Measurements from ENCODE around the gene HNRNPH1.

DNA sequence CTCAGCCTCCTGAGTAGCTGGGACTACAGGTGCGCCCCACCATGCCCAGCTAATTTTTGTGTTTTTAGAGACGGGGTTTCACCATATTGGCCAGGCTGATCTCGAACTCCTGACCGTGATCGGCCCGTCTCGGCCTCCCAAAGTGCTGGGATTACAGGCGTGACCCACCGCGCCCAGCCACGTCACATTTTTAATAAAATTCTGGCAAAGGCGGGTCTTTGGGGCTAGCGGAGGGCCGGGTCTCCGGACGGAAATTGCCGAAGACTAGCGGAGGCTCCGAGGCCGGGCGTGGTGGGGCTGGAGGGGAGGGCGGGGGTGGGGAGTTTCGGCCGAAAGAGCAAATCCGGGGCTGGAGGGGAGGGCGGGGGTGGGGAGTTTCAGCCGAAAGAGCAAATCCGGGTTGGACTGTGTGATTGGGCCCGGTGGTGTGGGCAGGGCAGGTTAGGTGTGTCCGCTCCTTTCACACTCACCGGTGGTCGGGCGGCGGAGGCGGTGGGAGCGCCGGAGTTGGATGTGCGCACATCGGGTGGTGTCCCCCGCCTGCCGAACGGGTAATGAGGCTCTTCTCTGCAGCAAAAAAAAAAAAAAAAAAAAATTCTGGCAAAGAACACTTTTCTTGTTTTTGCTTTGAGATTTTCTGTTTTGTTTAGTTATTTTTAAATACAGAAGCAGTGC, 46.0 kb downstream of the HNRNPH1 start:
- TF ChIP-seq, protein P1, sequence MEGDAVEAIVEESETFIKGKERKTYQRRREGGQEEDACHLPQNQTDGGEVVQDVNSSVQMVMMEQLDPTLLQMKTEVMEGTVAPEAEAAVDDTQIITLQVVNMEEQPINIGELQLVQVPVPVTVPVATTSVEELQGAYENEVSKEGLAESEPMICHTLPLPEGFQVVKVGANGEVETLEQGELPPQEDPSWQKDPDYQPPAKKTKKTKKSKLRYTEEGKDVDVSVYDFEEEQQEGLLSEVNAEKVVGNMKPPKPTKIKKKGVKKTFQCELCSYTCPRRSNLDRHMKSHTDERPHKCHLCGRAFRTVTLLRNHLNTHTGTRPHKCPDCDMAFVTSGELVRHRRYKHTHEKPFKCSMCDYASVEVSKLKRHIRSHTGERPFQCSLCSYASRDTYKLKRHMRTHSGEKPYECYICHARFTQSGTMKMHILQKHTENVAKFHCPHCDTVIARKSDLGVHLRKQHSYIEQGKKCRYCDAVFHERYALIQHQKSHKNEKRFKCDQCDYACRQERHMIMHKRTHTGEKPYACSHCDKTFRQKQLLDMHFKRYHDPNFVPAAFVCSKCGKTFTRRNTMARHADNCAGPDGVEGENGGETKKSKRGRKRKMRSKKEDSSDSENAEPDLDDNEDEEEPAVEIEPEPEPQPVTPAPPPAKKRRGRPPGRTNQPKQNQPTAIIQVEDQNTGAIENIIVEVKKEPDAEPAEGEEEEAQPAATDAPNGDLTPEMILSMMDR (IDR thresholded peaks at IDR 0.05), result no peak
- no peak for TF ChIP-seq POLR2A (IDR thresholded peaks at IDR 0.05)
